ENCODE measurements around the gene KMT2D.
A peak's percentile ranks its signal among the peaks of the same experiment; 100 is the strongest.

The KMT2D gene

DNA sequence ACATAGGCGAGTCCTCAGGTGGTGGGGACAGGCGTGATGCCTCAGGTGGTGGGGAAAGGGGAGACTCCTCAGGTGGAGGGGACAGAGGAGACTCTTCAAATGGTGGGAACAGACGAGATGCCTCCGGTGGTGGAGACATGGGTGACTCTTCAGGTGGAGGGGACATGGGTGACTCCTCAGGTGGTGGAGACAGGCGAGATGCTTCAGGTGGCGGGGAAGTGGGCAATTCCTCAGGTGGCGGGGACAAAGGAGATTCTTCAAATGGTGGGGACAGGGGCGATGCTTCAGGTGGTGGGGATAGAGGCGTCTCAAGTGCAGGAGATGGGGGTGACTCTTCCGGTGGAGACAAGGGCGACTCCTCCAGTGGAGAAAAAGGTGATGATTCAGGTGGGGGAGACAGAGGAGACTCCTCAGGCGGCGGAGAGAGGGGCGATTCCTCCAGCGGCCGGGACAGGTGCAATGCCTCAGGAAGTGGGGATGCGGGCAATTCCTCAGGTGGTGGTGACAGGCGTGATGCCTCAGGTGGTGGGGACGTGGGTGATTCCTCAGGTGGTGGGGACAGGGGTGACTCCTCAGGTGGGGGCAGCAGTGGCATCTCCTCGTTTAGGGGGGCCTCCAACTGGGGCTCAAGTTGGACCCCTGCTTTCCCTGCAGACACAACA, 8.7 kb downstream of the KMT2D start:
- DNase-seq, result no peak

DNA sequence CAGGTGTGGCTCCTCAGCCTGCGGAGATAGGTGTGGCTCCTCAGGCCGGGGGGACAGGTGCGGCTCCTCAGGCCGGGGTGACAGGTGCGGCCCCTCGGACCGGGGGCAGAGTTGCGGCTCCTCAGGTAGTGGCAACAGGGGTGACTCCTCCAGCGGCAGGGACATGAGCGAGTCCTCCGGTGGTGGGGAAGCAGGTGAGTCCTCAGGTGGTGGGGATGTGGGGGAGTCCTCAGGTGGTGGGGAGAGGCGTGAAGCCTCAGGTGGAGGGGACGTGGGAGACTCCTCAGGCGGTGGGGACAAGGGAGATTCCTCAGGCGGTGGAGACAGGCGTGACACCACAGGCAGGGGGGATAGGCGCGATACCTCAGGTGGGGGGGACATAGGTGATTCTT, 9.2 kb downstream of the KMT2D start:
- DNase-seq, result no peak

GRCh38 chr12:49050507-49051372, 9.9 kb downstream of the KMT2D start:
- DNase-seq, result no peak

GRCh38 chr12:49049566-49050224, 10.9 kb downstream of the KMT2D start:
- DNase-seq, result peak; percentile 66

GRCh38 chr12:49048953-49049352, 11.6 kb downstream of the KMT2D start:
- DNase-seq, result no peak

- no peak for DNase-seq
Observed at GRCh38 chr12:49046129-49046895, 14.3 kb downstream of the KMT2D start.

GRCh38 chr12:49044660-49045059, 15.9 kb downstream of the KMT2D start:
- no peak for DNase-seq

DNA sequence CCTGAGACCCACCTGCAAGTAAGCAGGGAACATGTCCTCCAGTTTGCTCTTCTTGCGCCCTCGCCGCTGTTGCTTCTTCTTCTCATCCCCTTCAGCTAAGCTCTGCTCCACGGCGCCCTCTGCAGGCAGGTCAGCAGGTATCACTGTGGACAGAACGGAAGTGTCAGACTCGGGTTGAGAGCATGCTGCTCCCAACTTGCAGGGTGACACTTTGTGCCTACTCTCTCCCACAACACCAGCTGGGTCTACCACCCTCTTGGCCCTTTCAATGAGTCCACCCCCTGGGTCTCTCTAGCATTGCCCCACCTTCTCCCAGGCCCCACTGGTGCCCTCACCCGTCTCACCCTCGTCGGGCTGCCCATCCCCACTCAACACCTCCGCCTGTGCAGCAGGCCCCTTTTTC, 16.7 kb downstream of the KMT2D start:
- DNase-seq, result peak; percentile 51

DNA sequence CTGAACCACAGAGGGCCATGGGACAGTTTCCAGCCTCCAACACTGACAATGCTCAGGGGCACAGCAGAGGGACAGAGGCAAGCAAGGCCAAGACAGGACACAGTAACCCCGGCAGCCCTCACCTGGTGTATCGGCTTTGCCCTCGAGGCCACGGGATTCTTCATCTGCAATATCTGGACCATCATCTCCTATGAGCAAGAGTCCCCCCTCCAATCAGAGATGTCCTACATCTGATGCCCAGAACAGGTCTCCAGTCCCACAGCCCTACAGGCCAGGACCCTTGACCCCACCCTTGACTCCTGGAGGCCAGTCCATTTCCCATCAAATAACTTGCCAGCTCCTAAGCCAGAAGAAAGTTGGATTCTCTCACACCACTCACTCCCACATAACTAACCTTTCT, 17.4 kb downstream of the KMT2D start:
- no peak for DNase-seq

DNA sequence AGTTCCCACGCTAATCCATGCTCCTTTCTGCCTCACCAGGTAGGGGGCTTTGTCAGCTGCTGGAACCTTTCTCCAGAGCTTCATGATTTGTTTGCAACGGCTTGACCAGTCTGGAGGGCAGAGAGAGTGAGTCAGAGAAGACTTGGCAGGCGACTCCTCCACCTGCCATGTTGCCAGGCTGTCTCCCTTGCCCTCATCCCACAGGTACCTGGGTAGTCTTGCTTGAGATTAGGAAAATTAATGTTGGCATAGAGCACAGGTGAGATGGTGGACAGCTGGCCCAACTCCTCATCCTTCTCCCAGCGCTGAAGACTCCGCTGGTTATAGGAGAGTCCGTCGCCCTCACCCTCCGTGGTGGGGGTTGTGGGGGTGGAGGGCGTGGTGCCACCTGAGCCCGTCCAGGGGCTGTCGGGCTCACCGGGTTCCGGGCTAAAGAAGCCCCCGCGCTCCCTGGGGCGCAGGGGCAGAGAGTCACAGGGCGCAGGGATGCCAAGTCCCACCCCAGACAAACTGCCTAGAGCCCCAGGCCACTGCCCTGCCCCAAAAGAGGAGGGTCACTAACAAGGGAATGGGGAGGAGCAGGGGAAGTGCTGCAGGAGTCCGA, 18.6 kb downstream of the KMT2D start:
- no peak for DNase-seq

DNA sequence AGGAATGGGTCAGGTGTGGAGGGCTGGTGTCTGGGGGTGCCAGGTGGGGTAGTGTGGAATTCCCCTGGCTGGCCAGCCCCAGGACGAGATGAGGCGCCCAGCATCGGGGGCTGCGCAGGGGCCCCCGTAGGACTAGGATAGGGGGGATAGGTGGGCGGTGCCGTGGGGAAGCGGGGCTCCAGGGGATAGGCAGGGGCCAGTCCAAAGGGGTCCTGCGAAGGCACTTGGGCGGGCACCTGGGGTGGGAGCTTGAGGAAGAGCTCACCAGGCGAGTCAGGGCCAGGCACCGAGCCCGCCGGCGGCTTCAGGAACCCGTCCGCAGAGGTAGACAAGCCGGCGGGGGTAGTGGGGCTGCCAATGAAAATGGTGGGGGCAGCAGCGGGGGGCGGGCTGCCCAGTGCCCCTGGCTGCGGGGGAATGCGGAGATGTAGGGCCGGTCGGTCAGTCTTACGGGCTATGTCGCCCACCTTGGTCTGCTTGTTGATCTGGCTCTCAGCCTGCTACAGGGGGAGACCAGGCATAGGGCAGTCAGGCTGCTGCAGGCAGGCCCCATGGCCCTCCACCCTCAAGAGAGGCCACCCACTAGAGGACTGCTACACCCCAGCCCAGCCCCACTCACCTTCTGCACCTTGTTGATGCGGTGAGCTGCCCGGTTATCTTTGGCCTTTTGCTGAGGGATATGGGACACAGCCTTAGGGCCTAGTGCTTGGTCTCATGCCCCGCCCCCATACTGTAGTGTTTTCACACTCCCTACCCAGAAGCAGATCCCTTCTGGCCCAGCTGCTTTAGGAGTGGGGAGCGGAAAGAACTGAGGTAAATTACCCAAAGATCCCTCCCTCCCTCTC, 19.3 kb downstream of the KMT2D start:
- no peak for DNase-seq

DNA sequence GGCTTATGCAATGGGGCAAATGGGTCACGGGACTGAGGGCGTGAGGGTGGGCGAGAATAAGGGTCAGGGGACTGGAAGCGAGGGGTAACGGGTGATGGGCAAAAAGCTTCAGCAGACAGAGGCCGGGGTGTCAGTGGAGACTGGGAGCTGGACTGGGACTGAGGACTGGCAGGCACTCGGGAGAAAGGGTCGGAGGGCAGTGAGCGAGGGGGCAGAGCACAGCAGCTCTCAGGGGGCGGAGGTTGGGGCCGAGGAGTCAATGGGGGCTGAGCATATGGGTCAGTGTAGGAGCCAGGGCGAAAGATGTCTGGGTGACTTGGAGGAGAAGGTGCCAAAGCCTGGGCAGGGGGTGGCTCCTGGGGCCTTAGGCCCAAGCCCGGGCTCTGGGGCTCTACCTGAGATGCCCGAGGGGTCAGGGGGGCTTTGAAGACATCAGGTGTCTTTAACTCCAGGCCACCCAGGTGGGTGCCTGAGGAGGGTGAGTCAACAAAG, 20.2 kb downstream of the KMT2D start:
- DNase-seq, result no peak

GRCh38 chr12:49039421-49040363, 20.9 kb downstream of the KMT2D start:
- no peak for DNase-seq

DNA sequence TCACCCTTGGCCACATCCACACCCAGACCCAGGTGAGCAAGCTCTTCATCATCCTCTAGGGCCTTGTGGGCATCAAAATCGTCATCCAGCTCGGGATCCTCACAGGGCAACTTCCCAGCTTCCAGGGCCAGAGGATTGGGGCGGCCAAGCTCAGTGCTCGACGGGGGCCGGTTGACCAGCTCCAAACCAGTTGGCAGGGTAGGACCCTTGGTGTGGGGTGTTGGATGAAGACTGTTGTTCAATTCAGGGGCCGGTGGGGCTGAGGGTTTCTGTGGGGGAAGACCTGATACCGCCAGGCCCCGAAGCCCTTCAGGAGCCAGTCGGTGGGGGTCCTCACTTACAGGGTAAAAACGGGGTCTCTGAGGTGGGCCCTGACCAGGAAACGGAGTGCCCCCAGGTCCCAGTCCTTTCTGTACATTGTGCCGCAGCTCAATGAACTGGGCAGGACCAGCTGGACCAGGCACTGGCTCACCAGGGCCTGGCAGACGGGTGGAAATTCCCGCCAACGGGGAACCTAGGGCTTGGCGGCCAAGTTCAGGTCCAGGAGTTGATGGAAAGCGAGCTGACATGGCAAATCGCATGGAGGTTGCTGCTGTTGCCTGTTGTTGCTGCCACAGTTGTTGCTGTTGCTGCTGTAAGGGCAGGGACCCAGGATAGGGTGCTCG, 22.2 kb downstream of the KMT2D start:
- no peak for DNase-seq

DNA sequence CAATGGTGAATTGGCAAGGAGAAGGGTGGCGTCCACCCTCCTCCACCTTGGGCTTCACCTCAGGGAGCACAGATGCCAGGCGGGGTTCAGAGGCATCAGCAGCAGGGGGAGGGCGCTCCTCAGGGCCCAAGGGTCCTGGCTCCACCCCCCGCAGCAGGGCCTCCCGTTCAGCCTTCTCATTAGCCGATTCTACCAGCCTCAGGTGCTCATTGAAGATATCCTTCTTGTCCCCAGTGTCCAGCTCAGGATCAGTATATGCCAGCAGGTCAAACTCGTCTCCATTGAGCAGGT, 22.7 kb downstream of the KMT2D start:
- no peak for DNase-seq

- no peak for DNase-seq
Observed at GRCh38 chr12:49037111-49037946, 23.3 kb downstream of the KMT2D start.

GRCh38 chr12:49036029-49036428, 24.6 kb downstream of the KMT2D start:
- no peak for DNase-seq

DNA sequence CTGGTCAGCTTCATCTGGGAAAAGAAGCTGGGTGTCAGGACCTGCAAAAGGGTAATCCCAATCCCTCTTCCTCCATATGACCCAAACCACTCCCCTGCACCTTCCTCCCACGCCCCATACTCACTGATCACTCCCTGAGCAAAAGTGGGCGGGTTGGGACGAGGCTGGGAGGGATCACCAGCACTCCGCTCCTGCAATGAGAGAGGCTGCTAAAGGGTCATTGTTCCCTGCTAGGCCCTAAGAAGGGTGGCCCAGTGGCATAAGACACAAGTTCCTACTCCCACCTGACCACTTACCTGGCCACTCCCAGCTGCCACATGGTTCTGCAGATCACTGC, 26.3 kb downstream of the KMT2D start:
- no peak for DNase-seq

Data from fibroblast of skin of back (primary cell).